ENCODE results near the gene ZNF394.
"Not testable (repeated sequence)": the region's sequence is repeated elsewhere in the genome, so short reads cannot be mapped to it uniquely, and the experiment has no call there.

Gene ZNF394
- long read RNA-seq, transcript ZNF394-206 (2 exons, 1,619 nt): minor isoform, 8 of 151 reads
- long read RNA-seq, transcript ZNF394-201 (3 exons, 2,179 nt): major isoform, 132 of 151 reads
- long read RNA-seq, partial matches to known transcripts: 0 of 151 reads
- long read RNA-seq, other reads (novel, unspliced or antisense): 7 of 151 reads

GRCh38 chr7:99499721-99500636 is at the start of gene ZNF394:
Gene ZNF394, minus strand, starts transcription at chr7:99500281. Its CDS starts 188 bp downstream, at chr7:99500093.
- H3K27ac ChIP-seq (replicated peaks): peak within 1 kb of the TSS; percentile 88
- DNase-seq (ENCODE audit: low read depth in 1 of 2, low spot score in 1 of 2): peak; percentile 90 to 93
- H3K4me3 ChIP-seq (replicated peaks; ENCODE audit: insufficient read depth, low read length): peak within 1 kb of the TSS; percentile 99
- TF ChIP-seq POLR2AphosphoS5 (IDR thresholded peaks at IDR 0.05; ENCODE audit: low read depth): peak; percentile 77
- TF ChIP-seq CTCF (IDR thresholded peaks at IDR 0.05; ENCODE audit: insufficient read depth, low read length): no peak
- no peak for TF ChIP-seq SPI1 (IDR thresholded peaks at IDR 0.05; ENCODE audit: borderline replicate concordance, low read depth)
- TF ChIP-seq REST (IDR thresholded peaks at IDR 0.05; ENCODE audit: insufficient replicate concordance, low read depth): peak; percentile 50
- peak; percentile 97 for TF ChIP-seq GABPA (IDR thresholded peaks at IDR 0.05; ENCODE audit: low read depth)
- H3K27me3 ChIP-seq (ENCODE audit: insufficient read depth, poor library complexity, severe bottlenecking): no peaks in the 10 kb centered on the region

- not testable (repeated sequence) for H3K27ac ChIP-seq (replicated peaks); DNase-seq (ENCODE audit: low read depth in 1 of 2, low spot score in 1 of 2); H3K27me3 ChIP-seq (ENCODE audit: insufficient read depth, poor library complexity, severe bottlenecking); H3K4me3 ChIP-seq (replicated peaks; ENCODE audit: insufficient read depth, low read length)
Observed at GRCh38 chr7:99549545-99549944, 49.5 kb upstream of the ZNF394 start.

- H3K27ac ChIP-seq (replicated peaks); H3K27me3 ChIP-seq (ENCODE audit: insufficient read depth, poor library complexity, severe bottlenecking); H3K4me3 ChIP-seq (replicated peaks; ENCODE audit: insufficient read depth, low read length); DNase-seq (ENCODE audit: low read depth in 1 of 2, low spot score in 1 of 2): not testable (repeated sequence)
Observed at GRCh38 chr7:99545308-99545707, 45.2 kb upstream of the ZNF394 start.

- Histone ChIP-seq H3K4me3 (replicated peaks; ENCODE audit: insufficient read depth, low read length) (no peak overlapping the region), H3K27ac (replicated peaks) (no peak overlapping the region), H3K27me3 (ENCODE audit: insufficient read depth, poor library complexity, severe bottlenecking) (no peaks in the 10 kb centered on the region)
- TF ChIP-seq GABPA (IDR thresholded peaks at IDR 0.05; ENCODE audit: low read depth) (no peak), POLR2AphosphoS5 (IDR thresholded peaks at IDR 0.05; ENCODE audit: low read depth) (no peak), REST (IDR thresholded peaks at IDR 0.05; ENCODE audit: insufficient replicate concordance, low read depth) (no peak), CTCF (IDR thresholded peaks at IDR 0.05; ENCODE audit: insufficient read depth, low read length) (no peak), SPI1 (IDR thresholded peaks at IDR 0.05; ENCODE audit: borderline replicate concordance, low read depth) (no peak)
- no peak for DNase-seq (ENCODE audit: low read depth in 1 of 2, low spot score in 1 of 2)
Observed at GRCh38 chr7:99543916-99544315, 43.8 kb upstream of the ZNF394 start.

All from HL-60 (cell line).